C4-2B (cell line): Measurements from ENCODE around the gene CDCA7L.
A peak's percentile ranks its signal among the peaks of the same experiment; 100 is the strongest.

Experiments
- H3K27ac ChIP-seq: fragments of 450-650 bp; 2 replicates; pipeline ENCODE4 v1.5.1; 2017
- ZFX ChIP-seq: fragments of 450-650 bp; IDR thresholded peaks from 2 replicates; pipeline ENCODE4 v1.6.1; 2017
- TF ChIP-seq, protein P1 (sequence below): fragments of 450-650 bp; conservative IDR thresholded peaks from 2 replicates; pipeline ENCODE4 v1.5.1; 2017; ENCODE audit warnings: mild to moderate bottlenecking

Gene CDCA7L

DNA sequence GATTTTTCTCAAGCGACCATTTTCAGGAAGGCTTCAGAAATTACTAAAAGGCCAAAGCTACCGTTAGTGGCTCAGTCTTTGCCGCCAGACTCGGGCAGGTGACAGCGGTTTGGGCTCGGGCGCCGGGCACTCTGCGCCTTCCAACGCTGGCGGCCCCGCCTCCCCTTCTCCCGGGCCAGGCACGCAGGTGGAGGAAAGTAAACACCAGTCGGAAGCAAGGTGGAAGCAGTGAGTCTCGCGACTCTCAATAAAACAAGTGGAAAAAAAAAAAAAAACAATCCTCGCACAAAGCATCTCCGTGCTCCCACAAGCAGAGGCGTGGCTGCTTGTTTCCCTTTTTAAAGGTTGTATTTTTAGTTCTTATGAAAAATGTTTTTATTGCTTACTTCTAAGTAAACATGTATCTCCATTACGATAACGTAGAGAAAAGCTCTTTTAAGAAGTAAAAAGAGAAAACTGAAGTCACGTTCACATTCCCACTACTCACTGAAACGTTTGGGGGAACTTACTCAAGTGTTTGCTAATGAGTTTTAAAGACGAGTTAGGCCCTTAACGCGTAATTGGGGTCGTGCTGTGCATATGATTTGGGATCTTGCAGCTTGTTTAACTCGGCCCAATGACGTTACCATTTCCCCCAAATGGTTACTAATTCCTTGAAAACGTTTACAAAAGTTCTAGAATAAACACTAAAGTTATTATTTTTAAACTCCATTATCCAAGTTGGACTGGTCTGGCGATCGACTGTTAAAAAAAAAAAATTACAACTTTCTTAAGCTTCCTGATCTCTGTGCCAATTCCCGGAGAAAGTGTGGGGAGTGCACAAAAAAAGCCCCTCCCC lies 864 bp downstream of the CDCA7L start:
- H3K27ac ChIP-seq, result peak overlapping the region; percentile 88
- no peak for TF ChIP-seq ZFX
- TF ChIP-seq, protein P1, sequence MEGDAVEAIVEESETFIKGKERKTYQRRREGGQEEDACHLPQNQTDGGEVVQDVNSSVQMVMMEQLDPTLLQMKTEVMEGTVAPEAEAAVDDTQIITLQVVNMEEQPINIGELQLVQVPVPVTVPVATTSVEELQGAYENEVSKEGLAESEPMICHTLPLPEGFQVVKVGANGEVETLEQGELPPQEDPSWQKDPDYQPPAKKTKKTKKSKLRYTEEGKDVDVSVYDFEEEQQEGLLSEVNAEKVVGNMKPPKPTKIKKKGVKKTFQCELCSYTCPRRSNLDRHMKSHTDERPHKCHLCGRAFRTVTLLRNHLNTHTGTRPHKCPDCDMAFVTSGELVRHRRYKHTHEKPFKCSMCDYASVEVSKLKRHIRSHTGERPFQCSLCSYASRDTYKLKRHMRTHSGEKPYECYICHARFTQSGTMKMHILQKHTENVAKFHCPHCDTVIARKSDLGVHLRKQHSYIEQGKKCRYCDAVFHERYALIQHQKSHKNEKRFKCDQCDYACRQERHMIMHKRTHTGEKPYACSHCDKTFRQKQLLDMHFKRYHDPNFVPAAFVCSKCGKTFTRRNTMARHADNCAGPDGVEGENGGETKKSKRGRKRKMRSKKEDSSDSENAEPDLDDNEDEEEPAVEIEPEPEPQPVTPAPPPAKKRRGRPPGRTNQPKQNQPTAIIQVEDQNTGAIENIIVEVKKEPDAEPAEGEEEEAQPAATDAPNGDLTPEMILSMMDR, result peak; percentile 15

DNA sequence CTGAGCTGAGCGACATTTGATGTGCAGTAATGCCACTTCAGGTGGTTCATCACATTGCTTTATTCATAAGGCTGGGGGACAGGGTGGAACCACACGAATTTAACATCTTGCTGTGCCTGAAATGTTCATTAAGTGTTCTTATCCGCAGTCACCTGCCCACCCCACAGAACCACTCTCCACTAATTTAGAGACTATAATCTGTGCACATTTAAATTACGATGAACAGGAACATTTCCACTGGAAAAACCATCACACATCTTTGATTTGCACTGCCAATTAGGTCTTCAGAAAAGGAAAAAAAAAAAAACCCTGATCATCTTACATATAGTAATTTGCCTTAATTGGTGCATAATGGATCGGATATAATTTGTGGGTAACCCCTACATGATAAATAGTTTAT lies 2.3 kb downstream of the CDCA7L start:
- H3K27ac ChIP-seq, result no peak overlapping the region
- TF ChIP-seq ZFX, result no peak
- TF ChIP-seq, protein P1, result no peak

DNA sequence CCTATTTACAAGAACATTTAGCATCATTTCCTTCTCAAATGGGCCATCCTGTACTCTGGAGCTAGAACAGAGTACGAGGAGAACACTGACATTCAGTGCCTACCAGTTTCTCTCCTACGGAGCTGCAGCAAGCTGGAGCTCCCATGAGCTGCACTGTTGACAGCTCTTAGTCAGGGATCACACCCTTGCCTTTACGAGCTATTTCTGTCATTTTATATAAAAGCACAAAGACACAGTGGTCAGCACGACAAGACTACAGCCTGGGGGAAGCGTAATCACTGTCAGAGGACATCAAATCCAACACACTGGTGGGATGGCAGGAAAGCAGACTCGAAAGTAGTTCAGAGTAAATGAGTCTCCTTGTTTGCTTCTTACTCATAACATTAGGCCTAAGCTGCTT lies 2.7 kb downstream of the CDCA7L start:
- no peak for TF ChIP-seq ZFX
- TF ChIP-seq, protein P1, result no peak
- no peak overlapping the region for H3K27ac ChIP-seq

DNA sequence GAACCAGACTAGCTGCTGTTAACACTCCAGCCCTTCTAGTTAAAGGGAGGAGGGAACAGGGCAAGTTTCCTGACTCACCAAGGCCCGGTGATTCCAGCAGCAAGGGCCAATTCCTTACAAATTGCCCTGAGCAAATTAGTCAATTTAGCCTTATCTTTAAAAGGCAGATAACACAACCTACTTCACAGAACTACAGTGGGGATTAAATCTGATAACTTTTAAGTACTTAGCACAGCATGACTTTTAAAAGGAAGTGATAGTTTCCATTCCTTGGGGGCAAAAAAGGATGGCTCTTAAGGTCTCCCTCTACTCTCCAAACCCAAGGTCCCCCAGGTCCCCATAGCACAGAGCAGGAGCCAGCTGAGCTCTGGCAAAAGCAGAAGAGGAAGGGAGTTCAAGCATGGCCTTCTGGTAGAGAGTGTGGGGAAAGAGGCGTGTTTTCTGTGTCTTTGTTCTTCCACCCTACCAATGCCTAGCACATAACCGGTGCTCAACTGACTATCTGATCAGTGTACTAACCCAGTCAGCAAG lies 4.0 kb downstream of the CDCA7L start:
- no peak for TF ChIP-seq ZFX
- TF ChIP-seq, protein P1, result no peak
- H3K27ac ChIP-seq, result no peak overlapping the region

DNA sequence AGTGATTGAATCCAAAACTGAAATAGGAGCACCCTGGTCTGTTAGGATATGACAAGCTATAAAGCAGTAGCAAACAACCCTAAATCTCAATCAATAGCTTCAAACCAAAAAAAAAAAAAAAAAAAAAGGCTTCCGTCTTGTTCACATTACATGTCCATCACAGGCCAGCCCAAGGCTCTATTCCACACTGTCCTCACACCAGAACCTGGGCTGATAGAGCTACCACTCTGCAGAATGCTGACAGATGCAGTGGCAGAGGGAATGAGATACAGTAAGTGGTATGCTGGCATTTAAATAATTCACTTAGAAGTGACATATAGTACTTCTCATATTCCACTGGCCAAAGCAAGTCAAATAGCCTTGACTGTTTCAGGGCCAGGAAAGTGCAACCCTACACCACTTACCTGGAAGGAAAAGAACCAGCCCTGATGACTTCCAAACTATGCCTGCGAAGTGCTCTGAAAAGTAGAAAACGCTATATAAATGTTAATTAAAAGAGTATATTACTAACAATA lies 5.8 kb downstream of the CDCA7L start:
- peak overlapping the region; percentile 16; the same call in 1 of the 2 replicates for H3K27ac ChIP-seq
- TF ChIP-seq, protein P1, result no peak
- TF ChIP-seq ZFX, result no peak

DNA sequence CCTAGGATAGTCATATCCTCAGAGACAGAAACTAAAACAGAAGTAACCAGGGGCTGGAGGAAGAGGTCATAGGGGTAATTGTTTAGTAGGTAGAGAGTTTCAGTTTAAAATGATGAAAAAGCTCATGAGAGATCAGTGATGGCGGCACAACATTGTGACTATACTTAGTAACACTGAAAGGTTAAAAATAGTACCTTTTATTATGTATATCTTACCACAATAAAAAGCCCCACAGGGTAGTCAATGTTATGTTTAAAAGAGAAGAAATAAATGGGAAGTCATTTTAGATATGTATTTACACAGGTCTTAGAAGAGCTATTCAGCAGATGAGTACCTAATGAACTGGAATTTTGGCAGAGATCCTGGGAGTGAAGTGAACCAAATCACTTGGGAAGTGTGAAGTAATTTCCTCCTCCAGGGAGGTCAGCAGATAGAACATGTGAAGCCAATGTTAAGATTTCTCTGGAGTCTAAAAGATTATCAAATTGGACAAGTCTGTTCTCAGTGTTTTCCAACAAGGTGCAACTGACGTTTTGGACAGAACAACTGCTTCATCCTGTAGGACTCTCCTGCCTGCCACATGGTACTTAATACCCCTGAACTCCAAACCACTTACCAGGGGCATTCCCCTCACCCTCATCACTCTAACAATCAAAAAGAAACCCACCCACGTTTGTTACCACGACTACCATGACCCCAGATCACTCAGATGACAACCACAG lies 6.4 kb downstream of the CDCA7L start:
- H3K27ac ChIP-seq, result peak overlapping the region; percentile 16; the same call in 1 of the 2 replicates
- TF ChIP-seq ZFX, result no peak
- TF ChIP-seq, protein P1, result no peak

DNA sequence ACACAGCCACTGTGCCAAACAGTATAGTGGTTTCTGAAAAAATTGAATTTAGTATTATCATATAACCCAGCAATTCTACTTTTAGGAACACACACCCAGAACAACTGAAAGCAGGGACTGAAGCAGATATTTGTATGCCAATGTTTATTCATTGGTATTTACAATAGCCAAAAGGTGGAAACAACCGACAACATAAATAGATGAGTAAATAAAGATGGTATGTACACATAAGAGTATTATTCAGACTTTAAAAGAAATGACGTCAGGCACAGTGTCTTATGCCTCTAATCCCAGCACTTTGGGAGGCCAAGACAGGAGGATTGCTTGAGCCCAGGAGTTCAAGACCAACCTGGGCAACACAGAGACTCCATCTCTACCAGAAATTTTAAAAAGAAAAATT lies 7.2 kb downstream of the CDCA7L start:
- TF ChIP-seq, protein P1, result no peak
- no peak for TF ChIP-seq ZFX
- H3K27ac ChIP-seq, result no peak overlapping the region
